NCI-H345 treated with DMSO at 0.1 percent for 48 hours (cell line): ENCODE data around the gene TP53INP2.
"Not testable (repeated sequence)": the region's sequence is repeated elsewhere in the genome, so short reads cannot be mapped to it uniquely, and the experiment has no call there.

Experiments used
- DNase-seq: peaks from one replicate; lab custom pipeline; 2025; ENCODE audit not compliant: unreplicated experiment; lab: John Stamatoyannopoulos, UW

The TP53INP2 gene

GRCh38 chr20:34705397-34706301, 1.5 kb downstream of the TP53INP2 start:
- DNase-seq: no peak

- DNase-seq: no peak
These were observed 2.2 kb downstream of the TP53INP2 start for GRCh38 chr20:34706302-34706875.

- DNase-seq: no peak
These were observed 3.0 kb downstream of the TP53INP2 start for GRCh38 chr20:34706912-34707784.

- peak; percentile 18 for DNase-seq
These were observed 4.5 kb downstream of the TP53INP2 start for GRCh38 chr20:34708621-34709043.

- peak; percentile 93 for DNase-seq
These were observed 5.1 kb downstream of the TP53INP2 start for GRCh38 chr20:34709044-34709830.

- peak; percentile 76 for DNase-seq
These were observed 5.9 kb downstream of the TP53INP2 start for GRCh38 chr20:34709831-34710567.

GRCh38 chr20:34710568-34710839, 6.4 kb downstream of the TP53INP2 start:
- no peak for DNase-seq

GRCh38 chr20:34710861-34711574, 6.9 kb downstream of the TP53INP2 start:
- no peak for DNase-seq

GRCh38 chr20:34711813-34712430, 7.8 kb downstream of the TP53INP2 start:
- DNase-seq: no peak

GRCh38 chr20:34712525-34713192, 8.5 kb downstream of the TP53INP2 start:
- DNase-seq: no peak

- no peak for DNase-seq
These were observed 9.2 kb downstream of the TP53INP2 start for GRCh38 chr20:34713194-34713943.

GRCh38 chr20:34713944-34714515, 9.9 kb downstream of the TP53INP2 start:
- not testable (repeated sequence) for DNase-seq

GRCh38 chr20:34715384-34715783, 11.2 kb downstream of the TP53INP2 start:
- no peak for DNase-seq

GRCh38 chr20:34716921-34717229, 12.7 kb downstream of the TP53INP2 start:
- no peak for DNase-seq

GRCh38 chr20:34717230-34718095, 13.3 kb downstream of the TP53INP2 start:
- DNase-seq: no peak

- not testable (repeated sequence) for DNase-seq
These were observed 15.3 kb downstream of the TP53INP2 start for GRCh38 chr20:34719242-34720017.
